Measurements from ENCODE around the gene CLPSL2. TPM values are rescaled to one million over a fixed set of nuclear protein-coding genes. Genes with fewer than 3 reads are reported as not detected.

Gene CLPSL2
- total and polyA plus RNA-seq, 10 of the 15 experiments (the other 5 are each of a cell fraction or from before 2014, with no cell fraction given) = 0.32 to 1.3 TPM; not detected in 8

DNA sequence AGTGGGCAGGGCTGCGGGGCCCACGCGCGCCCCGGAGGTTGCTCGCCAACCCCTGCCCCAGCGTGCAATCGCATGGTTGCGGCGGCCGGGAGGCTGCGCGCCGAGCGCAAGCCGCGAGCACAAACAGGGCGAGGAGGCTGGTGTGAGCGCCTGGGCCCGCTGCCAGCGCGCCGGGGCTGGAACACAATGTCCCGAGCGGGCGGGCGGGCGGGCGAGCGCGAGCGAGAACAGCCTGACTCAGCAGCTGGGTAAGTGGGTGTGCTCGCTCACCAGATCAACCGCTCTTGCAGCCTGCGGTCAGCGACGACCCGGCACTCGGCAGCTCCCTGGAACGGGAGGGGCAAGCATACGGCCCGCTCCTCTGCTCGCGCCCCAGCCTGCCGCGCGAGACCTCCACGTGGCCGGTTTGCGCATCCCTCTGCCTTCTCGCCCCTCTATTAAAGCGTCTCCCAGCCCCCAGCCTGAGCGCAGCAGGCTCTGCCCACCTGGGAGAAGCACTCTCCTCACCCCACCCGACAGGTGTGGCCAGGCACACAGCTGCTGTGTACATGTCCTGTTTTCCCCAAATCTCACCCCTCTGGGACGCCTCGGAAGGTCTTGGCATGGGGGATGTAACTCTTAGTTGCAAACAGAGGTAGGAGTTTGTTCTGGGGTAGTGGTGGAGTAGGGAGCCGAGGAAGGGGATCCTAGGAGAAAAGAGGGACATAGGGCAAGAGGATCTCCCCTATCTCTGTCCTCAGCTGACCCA lies 48.3 kb upstream of the CLPSL2 start (continued):
- TF ChIP-seq, protein P1, sequence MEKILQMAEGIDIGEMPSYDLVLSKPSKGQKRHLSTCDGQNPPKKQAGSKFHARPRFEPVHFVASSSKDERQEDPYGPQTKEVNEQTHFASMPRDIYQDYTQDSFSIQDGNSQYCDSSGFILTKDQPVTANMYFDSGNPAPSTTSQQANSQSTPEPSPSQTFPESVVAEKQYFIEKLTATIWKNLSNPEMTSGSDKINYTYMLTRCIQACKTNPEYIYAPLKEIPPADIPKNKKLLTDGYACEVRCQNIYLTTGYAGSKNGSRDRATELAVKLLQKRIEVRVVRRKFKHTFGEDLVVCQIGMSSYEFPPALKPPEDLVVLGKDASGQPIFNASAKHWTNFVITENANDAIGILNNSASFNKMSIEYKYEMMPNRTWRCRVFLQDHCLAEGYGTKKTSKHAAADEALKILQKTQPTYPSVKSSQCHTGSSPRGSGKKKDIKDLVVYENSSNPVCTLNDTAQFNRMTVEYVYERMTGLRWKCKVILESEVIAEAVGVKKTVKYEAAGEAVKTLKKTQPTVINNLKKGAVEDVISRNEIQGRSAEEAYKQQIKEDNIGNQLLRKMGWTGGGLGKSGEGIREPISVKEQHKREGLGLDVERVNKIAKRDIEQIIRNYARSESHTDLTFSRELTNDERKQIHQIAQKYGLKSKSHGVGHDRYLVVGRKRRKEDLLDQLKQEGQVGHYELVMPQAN (conservative IDR thresholded peaks at IDR 0.05) = peak; percentile 28; the same call in 1 of the 2 replicates
- TF ChIP-seq ASH2L (IDR thresholded peaks at IDR 0.05; ENCODE audit: borderline replicate concordance, low read depth) = no peak
- peak; percentile 50; the same call in 1 of the 2 replicates for TF ChIP-seq PAX5 (IDR thresholded peaks at IDR 0.05; ENCODE audit: borderline replicate concordance, low read depth, low read length)
- TF ChIP-seq CBX3 (IDR thresholded peaks at IDR 0.05; ENCODE audit: borderline replicate concordance, low read depth) = no peak
- peak; percentile 32 for TF ChIP-seq NBN (IDR thresholded peaks at IDR 0.05)
- no peak for TF ChIP-seq ZBED1 (IDR thresholded peaks at IDR 0.05; ENCODE audit: borderline replicate concordance)
- no peak for TF ChIP-seq FOXM1 (IDR thresholded peaks at IDR 0.05; ENCODE audit: low read depth, low read length)
- no peak for TF ChIP-seq ZNF622 (IDR thresholded peaks at IDR 0.05)
- TF ChIP-seq CHD1 (IDR thresholded peaks at IDR 0.05; ENCODE audit: low read depth, low read length) = 0 out of 2 replicates have a peak, but pooled peaks have one; percentile 33
- peak; percentile 37; the same call in 1 of the 2 replicates for TF ChIP-seq POLR2AphosphoS5 (IDR thresholded peaks at IDR 0.05; ENCODE audit: low read length)
- no peak for TF ChIP-seq SMAD5 (IDR thresholded peaks at IDR 0.05; ENCODE audit: low read depth)
- TF ChIP-seq BRCA1 (IDR thresholded peaks at IDR 0.05; ENCODE audit: low read depth, low read length) = no peak
- TF ChIP-seq POU2F2 (IDR thresholded peaks at IDR 0.05; ENCODE audit: borderline replicate concordance, low read depth, low read length) = no peak
